KBM-7 (cell line): Measurements from ENCODE around the gene ATP6V1G1.
A peak's percentile ranks its signal among the peaks of the same experiment; 100 is the strongest.

Experiments
- DNase-seq: peaks from one replicate; pipeline ENCODE4 v3.0.0-alpha.2; 2015
- in situ Hi-C: fragments of 300-500 bp; cut with MboI; formaldehyde crosslinking; loops from 2 replicates; pipeline ENCODE4 v1.14.3; 2020; ENCODE audit warnings: low sequenced_read_pairs, low pct_unique_long_range_greater_than_20kb, mixed read lengths

ATP6V1G1 gene

GRCh38 chr9:114587345-114588202, at the start of gene ATP6V1G1:
Gene ATP6V1G1, plus strand, starts transcription at chr9:114587769. Its CDS starts 70 bp downstream, at chr9:114587839.
- in situ Hi-C loops = no loop called here
- peak; percentile 96 for DNase-seq

- in situ Hi-C loops = no loop called here
- peak; percentile 25 for DNase-seq
These were observed 49.3 kb upstream of the ATP6V1G1 start for GRCh38 chr9:114538241-114538640.

GRCh38 chr9:114539701-114540380, 47.7 kb upstream of the ATP6V1G1 start:
- in situ Hi-C loops = no loop called here
- DNase-seq = no peak

- in situ Hi-C loops = no loop called here
- no peak for DNase-seq
These were observed 42.5 kb upstream of the ATP6V1G1 start for GRCh38 chr9:114545055-114545454.

- DNase-seq = no peak
- in situ Hi-C loops = no loop called here
These were observed 40.7 kb upstream of the ATP6V1G1 start for GRCh38 chr9:114546851-114547250.

- no peak for DNase-seq
- in situ Hi-C loops = no loop called here
These were observed 37.8 kb upstream of the ATP6V1G1 start for GRCh38 chr9:114549697-114550330.

GRCh38 chr9:114551750-114552685, 35.6 kb upstream of the ATP6V1G1 start:
- in situ Hi-C loops = no loop called here
- DNase-seq = no peak

GRCh38 chr9:114552706-114553105, 34.9 kb upstream of the ATP6V1G1 start:
- in situ Hi-C loops = no loop called here
- DNase-seq = no peak

GRCh38 chr9:114553202-114553601, 34.4 kb upstream of the ATP6V1G1 start:
- in situ Hi-C loops = no loop called here
- DNase-seq = no peak

GRCh38 chr9:114555696-114556095, 31.9 kb upstream of the ATP6V1G1 start:
- no peak for DNase-seq
- in situ Hi-C loops = no loop called here

- DNase-seq = no peak
- in situ Hi-C loops = no loop called here
These were observed 29.4 kb upstream of the ATP6V1G1 start for GRCh38 chr9:114558027-114558675.

GRCh38 chr9:114559830-114560513, 27.6 kb upstream of the ATP6V1G1 start:
- in situ Hi-C loops = no loop called here
- peak; percentile 64 for DNase-seq

- no peak for DNase-seq
- in situ Hi-C loops = no loop called here
These were observed 26.6 kb upstream of the ATP6V1G1 start for GRCh38 chr9:114560956-114561355.

GRCh38 chr9:114561771-114562170, 25.8 kb upstream of the ATP6V1G1 start:
- in situ Hi-C loops = no loop called here
- no peak for DNase-seq

GRCh38 chr9:114565204-114565603, 22.4 kb upstream of the ATP6V1G1 start:
- in situ Hi-C loops = no loop called here
- DNase-seq = no peak

- in situ Hi-C loops = no loop called here
- no peak for DNase-seq
These were observed 16.8 kb upstream of the ATP6V1G1 start for GRCh38 chr9:114570742-114571141.

GRCh38 chr9:114571391-114571790, 16.2 kb upstream of the ATP6V1G1 start:
- no peak for DNase-seq
- in situ Hi-C loops = no loop called here

- in situ Hi-C loops = no loop called here
These were observed 15.4 kb upstream of the ATP6V1G1 start for GRCh38 chr9:114572199-114572598.

More at GRCh38 chr9:114572199-114572598, 15.4 kb upstream of the ATP6V1G1 start:
- no peak for DNase-seq
